H9 (cell line): ENCODE measurements around the gene CD300H. TPM values are rescaled to one million over a fixed set of nuclear protein-coding genes. Genes with fewer than 3 reads are reported as not detected.

Experiments
- DNase-seq: peaks from one replicate; pipeline ENCODE4 v3.0.0-alpha.2; 2017
- H2AFZ ChIP-seq: one replicate; pipeline ENCODE4 v1.6.1; 2013; ENCODE audit warnings: mild to moderate bottlenecking, low read length, control low read depth, moderate library complexity
- H2AK5ac ChIP-seq: 2 replicates; pipeline ENCODE4 v1.6.1; 2013; ENCODE audit warnings: low read length, control low read depth, mixed read lengths; ENCODE audit not compliant: insufficient read length
- H2BK120ac ChIP-seq: one replicate; pipeline ENCODE4 v1.6.1; 2013; ENCODE audit warnings: low read depth, mild to moderate bottlenecking, low read length, control low read depth, inconsistent platforms; ENCODE audit not compliant: poor library complexity, severe bottlenecking
- H2BK12ac ChIP-seq: 2 replicates; pipeline ENCODE4 v1.6.1; 2013; ENCODE audit warnings: low read length, control low read depth, mixed read lengths, low read depth; ENCODE audit not compliant: insufficient read length
- H2BK15ac ChIP-seq: 2 replicates; pipeline ENCODE4 v1.6.1; 2013; ENCODE audit warnings: low read depth, low read length, control low read depth
- H2BK20ac ChIP-seq: one replicate; pipeline ENCODE4 v1.6.1; 2013; ENCODE audit warnings: low read depth, mild to moderate bottlenecking, low read length, control low read depth, inconsistent platforms; ENCODE audit not compliant: poor library complexity, severe bottlenecking
- H2BK5ac ChIP-seq: 2 replicates; pipeline ENCODE4 v1.6.1; 2013; ENCODE audit warnings: low read length, control low read depth, mixed read lengths; ENCODE audit not compliant: insufficient read length
- H3K14ac ChIP-seq: 2 replicates; pipeline ENCODE4 v1.6.1; 2013; ENCODE audit warnings: low read length, control low read depth; ENCODE audit not compliant: insufficient read depth
- H3K18ac ChIP-seq: 2 replicates; pipeline ENCODE4 v1.6.1; 2013; ENCODE audit warnings: low read depth, mild to moderate bottlenecking, mixed read lengths, low read length, control low read depth; ENCODE audit not compliant: insufficient read length
- H3K23ac ChIP-seq: 2 replicates; pipeline ENCODE4 v1.6.1; 2013; ENCODE audit warnings: low read length, control low read depth, mixed read lengths, low read depth; ENCODE audit not compliant: insufficient read length
- H3K23me2 ChIP-seq: 2 replicates; pipeline ENCODE4 v1.6.1; 2013; ENCODE audit warnings: low read depth, mild to moderate bottlenecking, mixed read lengths, low read length, control low read depth; ENCODE audit not compliant: insufficient read length, poor library complexity, severe bottlenecking
- H3K27ac ChIP-seq: 2 replicates; pipeline ENCODE4 v1.5.1; 2013; ENCODE audit warnings: low read length, control low read depth, mixed read lengths, low read depth; ENCODE audit not compliant: insufficient read length
- H3K27me3 ChIP-seq: 2 replicates; pipeline ENCODE4 v1.6.1; 2013; ENCODE audit warnings: low read length, control low read depth, inconsistent platforms; ENCODE audit not compliant: insufficient read depth
- H3K4ac ChIP-seq: 2 replicates; pipeline ENCODE4 v1.6.1; 2013; ENCODE audit warnings: low read depth, mild to moderate bottlenecking, control low read depth, inconsistent platforms, low read length, moderate library complexity
- H3K4me1 ChIP-seq: 2 replicates; pipeline ENCODE4 v1.6.1; 2013; ENCODE audit warnings: low read length, control low read depth, inconsistent platforms; ENCODE audit not compliant: insufficient read depth
- H3K4me2 ChIP-seq: 2 replicates; pipeline ENCODE4 v1.6.1; 2013; ENCODE audit warnings: low read length, control low read depth, mixed read lengths; ENCODE audit not compliant: insufficient read length, insufficient read depth
- H3K56ac ChIP-seq: 2 replicates; pipeline ENCODE4 v1.6.1; 2013; ENCODE audit warnings: low read depth, mild to moderate bottlenecking, mixed read lengths, low read length, control low read depth; ENCODE audit not compliant: insufficient read length
- H3K79me1 ChIP-seq: 2 replicates; pipeline ENCODE4 v1.6.1; 2013; ENCODE audit warnings: low read depth, mild to moderate bottlenecking, moderate library complexity, low read length, control low read depth, inconsistent platforms; ENCODE audit not compliant: insufficient read depth, poor library complexity, severe bottlenecking
- H3K79me2 ChIP-seq: 2 replicates; pipeline ENCODE4 v1.6.1; 2013; ENCODE audit warnings: low read length, control low read depth, inconsistent platforms; ENCODE audit not compliant: insufficient read depth
- H3K9ac ChIP-seq: 2 replicates; pipeline ENCODE4 v1.6.1; 2013; ENCODE audit warnings: low read length, control low read depth, mixed read lengths; ENCODE audit not compliant: insufficient read length; ENCODE audit errors: extremely low read depth
- H3K9me3 ChIP-seq: one replicate; pipeline ENCODE4 v1.6.1; 2013; ENCODE audit warnings: low read depth, low read length, inconsistent platforms; ENCODE audit not compliant: control insufficient read depth
- H3T11ph ChIP-seq: one replicate; pipeline ENCODE4 v1.6.1; 2013; ENCODE audit warnings: mild to moderate bottlenecking, low read length, control low read depth, inconsistent platforms
- H4K20me1 ChIP-seq: one replicate; pipeline ENCODE4 v1.6.1; 2013; ENCODE audit not compliant: control insufficient read depth, insufficient read length, insufficient read depth
- H4K5ac ChIP-seq: 2 replicates; pipeline ENCODE4 v1.6.1; 2013; ENCODE audit warnings: low read depth, mild to moderate bottlenecking, mixed read lengths, low read length, control low read depth; ENCODE audit not compliant: insufficient read length
- H4K8ac ChIP-seq: replicated peaks from 2 replicates; pipeline ENCODE4 v1.6.1; 2013; ENCODE audit warnings: low read length, control low read depth, mixed read lengths, low read depth; ENCODE audit not compliant: insufficient read length
- H4K91ac ChIP-seq: 2 replicates; pipeline ENCODE4 v1.6.1; 2013; ENCODE audit warnings: low read depth, mild to moderate bottlenecking, moderate library complexity, mixed read lengths, low read length, control low read depth; ENCODE audit not compliant: insufficient read length
- H3K27ac Mint-ChIP-seq, 3 experiments: 2 replicates in 2 of 3; 3 replicates in 1 of 3; pipeline ENCODE4 v1.8.0; 2020 to 2021; ENCODE audit warnings: mixed read lengths in 3 of 3, mild to moderate bottlenecking in 1 of 3, moderate library complexity in 1 of 3
- H3K27me3 Mint-ChIP-seq: 2 replicates; pipeline ENCODE4 v1.8.0; 2021; ENCODE audit warnings: low read depth, mild to moderate bottlenecking, moderate library complexity, mixed read lengths
- H3K36me3 Mint-ChIP-seq, 3 experiments: 2 replicates in 2 of 3; 3 replicates in 1 of 3; pipeline ENCODE4 v1.8.0; 2020 to 2021; ENCODE audit warnings: low read depth in 3 of 3, mixed read lengths in 3 of 3; ENCODE audit not compliant: insufficient read depth in 1 of 3
- H3K4me1 Mint-ChIP-seq, 2 experiments: 2 replicates each; pipeline ENCODE4 v1.8.0; 2020; ENCODE audit warnings: mixed read lengths in 2 of 2
- H3K4me3 Mint-ChIP-seq, 2 experiments: 2 replicates in 1 of 2; 3 replicates in 1 of 2; pipeline ENCODE4 v1.8.0; 2020 to 2021; ENCODE audit warnings: mild to moderate bottlenecking in 2 of 2, mixed read lengths in 2 of 2, moderate library complexity in 1 of 2
- H3K9me3 Mint-ChIP-seq, 2 experiments: 2 replicates in 1 of 2; 3 replicates in 1 of 2; pipeline ENCODE4 v1.8.0; 2020; ENCODE audit warnings: mild to moderate bottlenecking in 2 of 2, mixed read lengths in 2 of 2, moderate library complexity in 1 of 2
- CTCF ChIP-seq: fragments of 200-600 bp; sonication (generic); conservative IDR thresholded peaks from 3 replicates; pipeline ENCODE4 v1.8.0; 2021; ENCODE audit warnings: antibody characterized with exemption, mild to moderate bottlenecking
- WGBS: extraction: QIAGEN DNeasy Blood & Tissue Kit; methylation state at CpG from one replicate; pipeline ENCODE4 v1.1.7; 2013; ENCODE audit warnings: missing lambda C conversion rate, low lambda C conversion rate, mixed read lengths; ENCODE audit not compliant: insufficient read length; ENCODE audit errors: extremely low coverage; 5-methylcytosine and 5-hydroxymethylcytosine counted together
- total RNA-seq: library from RNA; stranded (reverse); gene quantifications from 2 replicates; pipeline ENCODE4 v1.2.1, GENCODE V29; 2021

The CD300H gene
- total RNA-seq, 1 experiment from 2014 or later = not detected

- no peak overlapping the region for H3K23ac ChIP-seq
- H3K9me3 ChIP-seq = no peaks in the 10 kb centered on the region
- no peak overlapping the region for H2BK12ac ChIP-seq
- no peak overlapping the region for H4K8ac ChIP-seq
- Mint-ChIP-seq H3K27me3 (peaks cover 33% of the 10 kb centered on the region), H3K4me1 (no peaks in the 10 kb centered on the region; a peak in 1 of 4 replicates), H3K27ac (no peak overlapping the region), H3K4me3 (no peak overlapping the region), H3K9me3 (0 out of 5 replicates have a peak, but pooled peaks cover 0 to 1% of the 10 kb centered on the region in 2 experiments), H3K36me3 (no peaks in the 10 kb centered on the region)
- H4K5ac ChIP-seq = no peak overlapping the region
- no peak overlapping the region for H2AK5ac ChIP-seq
- H2BK15ac ChIP-seq = no peak overlapping the region
- H3K4me2 ChIP-seq = no peak overlapping the region
- H2AFZ ChIP-seq = no peak overlapping the region
- no peak overlapping the region for H3K9ac ChIP-seq
- no peak overlapping the region for H2BK5ac ChIP-seq
- H2BK120ac ChIP-seq = no peak overlapping the region
- no peak overlapping the region for H3K27ac ChIP-seq
- no peaks in the 10 kb centered on the region for H4K20me1 ChIP-seq
- H3K4me1 ChIP-seq = no peaks in the 10 kb centered on the region
- no peak for DNase-seq
- no peak for TF ChIP-seq CTCF
- no peak overlapping the region for H3K56ac ChIP-seq
- H3K79me2 ChIP-seq = no peaks in the 10 kb centered on the region
- WGBS = no CpG with 5 or more reads among the region's 10 CpGs
- H3K27me3 ChIP-seq = no peaks in the 10 kb centered on the region
- H3K23me2 ChIP-seq = no peaks in the 10 kb centered on the region
- H3K14ac ChIP-seq = no peak overlapping the region
- H3K18ac ChIP-seq = no peak overlapping the region
- no peak overlapping the region for H2BK20ac ChIP-seq
- H4K91ac ChIP-seq = no peak overlapping the region
- no peak overlapping the region for H3T11ph ChIP-seq
- H3K79me1 ChIP-seq = no peaks in the 10 kb centered on the region
- no peak overlapping the region for H3K4ac ChIP-seq
Observed at GRCh38 chr17:74604761-74605160, 37.5 kb upstream of the CD300H start.
